GM18907 (cell line): ENCODE results near the gene HLA-G.
"Not testable (repeated sequence)": the region's sequence is repeated elsewhere in the genome, so short reads cannot be mapped to it uniquely, and the experiment has no call there.

Source experiments
- ATAC-seq: cut with Tn5 transposase; IDR thresholded peaks from one replicate; pipeline ENCODE4 v1.9.1; 2021; ENCODE audit warnings: mild to moderate bottlenecking, moderate library complexity; ENCODE audit not compliant: unreplicated experiment

HLA-G gene

GRCh38 chr6:29864037-29864810 is 36.6 kb downstream of the HLA-G start:
- no peak for ATAC-seq

- ATAC-seq: no peak
Observed at GRCh38 chr6:29865631-29866030, 38.0 kb downstream of the HLA-G start.

GRCh38 chr6:29870104-29870503 is 42.5 kb downstream of the HLA-G start:
- no peak for ATAC-seq

DNA sequence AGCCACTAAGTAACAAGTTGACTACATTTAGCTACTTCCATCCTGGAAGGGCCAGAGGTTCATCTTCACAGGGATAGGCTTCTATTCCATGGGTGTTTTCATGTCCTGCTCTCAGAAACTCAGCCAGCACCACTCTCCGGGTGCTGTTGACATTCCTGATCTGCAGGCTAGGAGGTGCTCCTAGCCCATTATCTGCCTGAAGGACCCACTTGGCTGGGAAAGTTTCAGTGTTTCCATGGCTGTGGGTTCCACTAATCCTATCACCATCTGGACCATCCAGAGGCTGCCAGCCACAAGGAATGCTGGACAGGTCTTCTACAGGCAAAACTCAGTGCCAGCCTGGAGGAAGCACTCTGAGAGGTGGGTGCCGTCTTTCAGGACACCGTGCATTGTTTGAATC is 45.2 kb downstream of the HLA-G start:
- ATAC-seq: no peak

- ATAC-seq: no peak
Observed at GRCh38 chr6:29875257-29875656, 47.6 kb downstream of the HLA-G start.

DNA sequence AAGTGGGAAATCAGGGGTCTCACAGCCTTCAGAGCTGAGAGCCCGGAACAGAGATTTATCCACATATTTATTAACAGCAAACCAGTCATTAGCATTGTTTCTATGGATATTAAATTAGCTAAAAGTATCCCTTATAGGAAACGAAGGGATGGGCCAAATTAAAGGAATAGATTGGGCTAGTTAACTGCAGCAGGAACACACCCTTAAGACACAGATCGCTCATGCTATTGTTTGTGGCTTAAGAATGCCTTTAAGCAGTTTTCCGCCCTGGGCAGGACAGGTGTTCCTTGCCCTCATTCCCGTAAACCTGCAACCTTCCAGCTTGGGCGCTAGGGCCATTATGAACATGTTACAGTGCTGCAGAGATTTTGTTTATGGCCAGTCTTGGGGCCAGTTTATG is 48.1 kb downstream of the HLA-G start:
- ATAC-seq: not testable (repeated sequence)
